HG02623 (cell line): ENCODE data around the gene CHST1.

ENCODE experiments used
- ATAC-seq: cut with Tn5 transposase; IDR thresholded peaks from one replicate; pipeline ENCODE4 v1.9.1; 2021; ENCODE audit warnings: moderate library complexity; ENCODE audit not compliant: unreplicated experiment

Gene CHST1

GRCh38 chr11:45647329-45647728, 18.1 kb downstream of the CHST1 start:
- ATAC-seq = no peak

DNA sequence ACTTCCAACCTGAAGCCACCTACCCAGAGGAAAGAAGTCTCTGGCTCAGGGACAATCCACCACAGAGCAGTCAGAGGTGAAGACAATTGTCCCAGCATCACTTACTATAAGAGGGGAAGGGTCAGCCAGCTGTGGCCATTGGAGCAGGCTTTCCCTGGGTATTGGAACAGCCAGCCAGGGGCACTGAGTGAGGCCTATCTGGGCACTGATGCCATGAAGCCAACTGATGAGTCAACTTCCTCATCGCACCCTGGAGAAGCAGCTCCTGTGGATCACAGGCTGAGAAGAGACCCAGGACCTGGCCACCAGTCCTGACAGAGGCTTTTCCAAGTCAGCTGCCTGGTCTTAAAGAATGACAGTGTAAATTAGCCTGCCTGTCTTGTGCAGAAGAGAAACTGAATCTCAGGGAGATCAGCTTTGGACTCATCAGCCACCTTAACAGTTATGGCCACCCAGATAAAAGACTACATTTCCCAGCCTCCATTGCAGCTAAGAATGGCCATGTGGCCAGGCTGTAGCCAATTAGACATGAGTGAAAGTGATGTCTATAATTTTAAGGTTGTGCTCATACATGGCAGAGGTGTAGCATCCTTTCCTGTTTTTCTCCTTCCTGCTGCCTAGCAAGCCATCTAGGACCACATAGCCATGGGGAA, 19.0 kb downstream of the CHST1 start:
- no peak for ATAC-seq

GRCh38 chr11:45644981-45645889, 20.2 kb downstream of the CHST1 start:
- no peak for ATAC-seq

DNA sequence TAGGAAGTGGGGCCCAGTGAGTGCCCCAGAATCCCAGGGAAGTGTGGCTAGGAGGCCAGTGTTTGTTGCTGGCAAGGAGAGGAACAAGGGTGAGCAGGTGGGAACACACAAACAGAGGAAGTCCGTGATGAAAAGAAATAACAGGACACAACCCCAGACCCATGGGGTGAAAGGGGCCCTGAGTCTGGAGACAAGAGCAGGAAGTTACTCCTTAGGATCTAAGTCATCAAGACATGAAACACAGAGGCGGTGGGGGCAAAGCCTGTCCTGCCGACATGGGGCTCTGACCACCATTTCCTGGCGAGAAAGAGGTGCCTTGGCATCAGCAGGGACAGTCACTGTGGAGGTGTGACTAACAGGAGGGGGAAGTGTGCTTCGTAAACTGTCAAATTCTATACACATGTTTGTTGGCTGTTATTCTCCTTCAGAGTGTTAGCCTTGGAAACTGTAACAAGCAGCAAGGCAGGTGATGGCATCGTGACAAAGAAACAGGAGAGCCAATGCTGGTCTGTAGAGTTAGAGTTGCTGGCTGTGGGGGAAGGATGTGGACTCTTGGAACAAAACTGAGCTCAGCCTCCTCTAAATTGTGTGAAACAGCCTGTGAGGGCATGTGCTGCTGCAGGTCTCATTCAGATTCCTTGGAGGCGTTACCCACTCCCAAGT, 21.7 kb downstream of the CHST1 start:
- no peak for ATAC-seq

- no peak for ATAC-seq
Measured at GRCh38 chr11:45641961-45642360, 23.5 kb downstream of the CHST1 start.

DNA sequence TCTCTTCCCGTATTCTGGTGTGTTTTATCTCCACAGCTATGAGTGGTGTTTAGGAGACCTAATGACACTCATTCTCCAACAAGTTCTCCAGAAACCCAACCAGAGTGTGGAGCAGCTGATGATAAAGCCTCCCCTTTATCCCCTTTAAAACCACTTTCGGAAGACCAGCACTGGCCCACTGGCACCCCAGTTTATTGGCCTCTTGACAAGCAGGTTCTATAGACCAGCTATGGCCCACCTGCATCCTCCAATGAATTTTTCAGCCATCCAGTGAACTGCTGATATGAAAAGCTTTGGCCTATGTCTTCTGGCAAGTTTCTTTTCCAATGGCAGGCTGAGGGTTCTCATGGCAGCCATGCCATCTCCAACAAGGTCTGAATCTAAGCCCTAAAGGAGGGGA, 27.4 kb downstream of the CHST1 start:
- ATAC-seq = no peak

- no peak for ATAC-seq
Measured at GRCh38 chr11:45635907-45636306, 29.5 kb downstream of the CHST1 start.

- no peak for ATAC-seq
Measured at GRCh38 chr11:45625611-45626010, 39.8 kb downstream of the CHST1 start.

- ATAC-seq = no peak
Measured at GRCh38 chr11:45624095-45624494, 41.3 kb downstream of the CHST1 start.

GRCh38 chr11:45622861-45623260, 42.6 kb downstream of the CHST1 start:
- ATAC-seq = no peak

DNA sequence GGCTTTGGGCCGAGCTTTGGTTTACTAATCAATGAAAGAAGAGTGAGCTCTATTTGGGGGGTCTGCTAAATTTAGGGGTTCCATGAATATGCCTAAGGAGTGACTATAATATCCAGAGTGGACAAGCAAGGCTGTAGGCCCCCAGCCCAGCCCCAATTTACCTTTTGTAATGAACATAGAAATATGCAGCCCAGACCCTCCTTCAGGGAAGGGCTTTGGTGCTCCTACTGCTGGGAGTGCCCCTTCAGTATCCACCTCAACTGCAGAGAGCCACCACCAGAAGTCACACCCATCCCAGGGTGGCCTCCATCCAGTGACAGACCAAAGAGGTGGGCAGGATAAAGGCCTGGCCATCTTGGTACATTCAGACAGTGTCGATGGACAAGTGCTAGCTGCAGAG, 43.1 kb downstream of the CHST1 start:
- ATAC-seq = no peak

DNA sequence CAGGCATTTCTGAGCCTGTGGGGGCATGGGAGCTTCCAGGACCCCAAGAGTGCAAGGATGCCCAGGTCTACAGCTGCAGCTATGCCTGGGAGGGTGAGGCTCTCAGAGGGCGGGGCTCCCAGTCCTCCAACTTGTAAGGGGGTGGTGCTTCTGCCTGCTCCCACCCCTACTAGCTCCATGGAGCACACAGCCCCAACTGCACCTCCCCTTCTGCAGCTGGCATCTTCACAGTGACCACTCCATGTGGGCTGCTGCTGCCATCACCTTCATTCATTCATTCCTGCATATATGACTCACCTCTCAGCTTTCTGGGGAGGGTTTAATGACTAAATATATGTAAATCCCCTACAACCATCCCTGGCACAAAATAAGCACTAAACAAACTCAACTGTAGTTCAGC, 43.8 kb downstream of the CHST1 start:
- ATAC-seq = no peak

DNA sequence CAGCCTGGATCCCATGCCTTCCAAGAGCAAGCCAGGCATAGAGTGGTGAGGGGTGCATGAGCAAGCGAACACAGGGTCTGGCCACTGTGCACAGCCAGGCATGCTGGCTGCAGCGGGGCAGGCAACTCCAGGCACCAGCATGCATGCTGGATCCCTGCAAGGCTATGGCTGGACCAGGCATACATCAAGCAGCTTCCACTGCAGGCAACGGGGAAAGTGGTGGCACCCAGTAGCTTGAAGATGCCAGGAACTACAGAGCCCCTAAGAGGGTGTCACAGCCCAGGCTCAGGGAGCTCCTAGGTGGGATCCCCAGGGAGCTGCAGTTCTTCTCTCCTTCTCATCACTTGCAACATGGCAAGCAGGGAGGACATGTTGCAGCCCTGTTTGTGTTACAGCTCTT, 45.2 kb downstream of the CHST1 start:
- ATAC-seq = no peak

DNA sequence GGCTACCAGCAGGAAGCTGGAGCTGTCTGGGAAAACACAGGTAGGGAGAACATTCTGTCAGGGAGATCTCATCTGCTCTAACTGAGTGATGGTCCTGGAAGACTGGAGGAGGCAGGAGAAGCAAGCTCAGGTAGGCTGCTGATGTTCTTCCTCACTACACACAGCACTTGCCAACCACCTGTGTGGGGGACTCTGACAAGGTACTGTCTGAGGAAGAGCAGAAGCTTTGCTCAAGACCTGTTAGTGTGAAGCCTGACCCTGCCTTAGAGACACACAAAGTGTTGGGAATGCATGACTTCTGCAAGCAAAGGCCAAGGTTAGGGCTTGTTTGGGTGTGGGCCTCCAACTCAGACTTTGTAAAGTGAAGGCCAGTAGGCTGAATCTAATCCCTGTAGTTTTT, 46.5 kb downstream of the CHST1 start:
- ATAC-seq = no peak

DNA sequence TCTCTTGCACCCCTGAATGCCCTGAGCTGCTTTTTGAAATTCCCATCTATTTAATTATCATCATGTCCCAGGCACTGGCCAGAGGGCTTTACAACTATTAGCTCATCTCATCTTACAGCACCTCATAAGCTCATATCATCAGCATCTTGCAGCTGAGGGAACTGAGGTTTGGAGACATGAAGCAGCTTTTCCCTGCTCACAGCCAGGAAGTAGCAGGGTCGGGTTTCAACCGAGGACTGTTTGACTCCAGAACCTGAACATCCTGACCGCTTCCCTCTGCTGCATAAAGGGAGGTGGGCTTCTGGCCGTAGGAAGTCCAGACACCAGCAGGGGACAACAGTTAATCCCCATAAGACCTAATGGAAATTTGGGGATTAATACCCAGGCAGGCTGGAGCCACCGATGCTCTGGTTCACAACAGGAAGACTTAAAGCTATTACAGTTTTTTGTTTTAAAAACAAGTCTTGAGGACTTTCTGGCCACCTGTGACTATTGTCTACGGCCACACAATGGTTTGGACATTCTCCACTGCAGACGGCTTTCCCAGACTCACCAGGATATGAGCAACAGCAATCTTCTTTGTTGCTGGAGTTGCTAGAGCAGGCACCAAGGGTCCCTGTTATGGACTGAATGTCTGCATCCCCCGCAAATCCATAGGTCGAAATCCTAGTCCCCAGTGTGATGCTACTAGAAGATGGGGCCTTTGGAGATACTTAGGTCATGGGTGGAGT, 47.4 kb downstream of the CHST1 start:
- no peak for ATAC-seq

- no peak for ATAC-seq
Measured at GRCh38 chr11:45616802-45617549, 48.4 kb downstream of the CHST1 start.

- ATAC-seq = no peak
Measured at GRCh38 chr11:45615182-45615792, 50.1 kb downstream of the CHST1 start.

- no peak for ATAC-seq
Measured at GRCh38 chr11:45614196-45614828, 51.1 kb downstream of the CHST1 start.

GRCh38 chr11:45610627-45611026, 54.8 kb downstream of the CHST1 start:
- no peak for ATAC-seq

DNA sequence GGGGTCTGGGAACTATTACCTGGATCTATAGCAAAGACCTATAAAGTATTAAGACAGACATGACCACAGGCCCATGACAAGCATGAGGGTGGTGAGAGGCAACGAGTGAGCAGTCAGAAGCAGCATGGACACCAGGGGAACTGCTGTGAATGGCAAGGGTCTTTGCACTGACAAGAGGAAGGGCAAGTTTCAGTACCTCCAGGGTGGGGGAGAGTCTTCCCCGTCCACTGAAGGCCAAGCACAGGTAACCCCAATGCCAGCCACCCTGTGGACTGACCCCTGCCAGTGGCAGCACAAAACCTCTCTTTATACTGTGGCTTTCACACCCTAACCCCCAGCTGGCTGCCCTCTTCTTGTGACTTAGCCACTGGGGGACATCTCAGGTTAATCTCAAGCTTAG, 55.5 kb downstream of the CHST1 start:
- ATAC-seq = no peak
